Stimulated activated naive CD4-positive, alpha-beta T cell treated with Interleukin-2 at 50 U/mL for 16 hours (primary cell): ENCODE results near the gene DHDH.

Source experiments
- DNase-seq: peaks from one replicate; lab custom pipeline; 2025; lab: John Stamatoyannopoulos, UW

The DHDH gene

DNA sequence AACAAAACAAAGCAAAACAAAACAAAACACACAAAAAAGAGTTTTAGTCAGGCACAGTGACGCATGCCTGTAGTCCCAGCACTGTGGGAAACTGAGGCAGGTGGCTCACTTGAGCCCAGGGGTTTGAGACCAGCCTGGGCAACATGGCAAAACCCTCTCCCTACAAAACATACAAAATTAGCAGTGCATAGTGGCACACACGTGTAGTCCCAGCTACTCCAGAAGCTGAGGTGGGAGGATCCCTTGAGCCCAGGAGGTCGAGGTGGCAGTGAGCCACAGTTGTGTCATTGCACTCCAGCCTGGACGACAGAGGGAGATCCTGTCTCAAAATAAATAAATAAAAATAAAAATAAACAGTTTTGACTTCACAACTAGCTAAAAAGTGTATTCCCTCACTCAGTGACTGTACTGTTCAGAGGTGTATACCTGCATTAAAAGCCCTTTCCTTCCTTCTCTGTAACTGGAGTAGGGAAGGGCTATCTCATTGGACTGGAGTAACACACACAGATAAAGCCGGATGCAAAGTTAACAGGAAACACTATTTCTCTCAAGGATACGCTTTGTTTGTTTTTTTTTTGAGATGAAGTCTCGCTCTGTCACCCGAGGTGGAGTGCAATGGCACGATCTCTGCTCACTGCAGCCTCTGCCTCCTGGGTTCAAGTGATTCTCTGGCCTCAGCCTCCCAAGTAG is 17.5 kb downstream of the DHDH start:
- DNase-seq = no peak

DNA sequence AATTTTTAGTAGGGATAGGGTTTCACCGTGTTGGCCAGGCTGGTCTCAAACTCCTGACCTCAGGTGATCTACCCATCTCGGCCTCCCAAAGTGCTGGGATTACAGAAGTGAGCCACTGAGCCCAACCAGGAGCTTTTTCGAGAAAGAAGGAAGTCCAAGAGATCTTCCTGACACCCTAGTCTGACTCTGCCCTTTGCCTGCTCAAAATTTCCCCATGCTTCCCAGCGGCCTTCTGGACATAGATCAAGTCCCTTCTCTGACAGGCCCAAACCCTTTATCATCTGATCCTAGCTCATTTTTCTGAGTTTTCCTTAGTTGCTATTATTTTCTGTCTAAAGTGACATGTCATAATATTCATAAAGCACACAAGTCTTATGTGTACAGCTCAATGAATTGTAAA is 19.6 kb downstream of the DHDH start:
- no peak for DNase-seq

DNA sequence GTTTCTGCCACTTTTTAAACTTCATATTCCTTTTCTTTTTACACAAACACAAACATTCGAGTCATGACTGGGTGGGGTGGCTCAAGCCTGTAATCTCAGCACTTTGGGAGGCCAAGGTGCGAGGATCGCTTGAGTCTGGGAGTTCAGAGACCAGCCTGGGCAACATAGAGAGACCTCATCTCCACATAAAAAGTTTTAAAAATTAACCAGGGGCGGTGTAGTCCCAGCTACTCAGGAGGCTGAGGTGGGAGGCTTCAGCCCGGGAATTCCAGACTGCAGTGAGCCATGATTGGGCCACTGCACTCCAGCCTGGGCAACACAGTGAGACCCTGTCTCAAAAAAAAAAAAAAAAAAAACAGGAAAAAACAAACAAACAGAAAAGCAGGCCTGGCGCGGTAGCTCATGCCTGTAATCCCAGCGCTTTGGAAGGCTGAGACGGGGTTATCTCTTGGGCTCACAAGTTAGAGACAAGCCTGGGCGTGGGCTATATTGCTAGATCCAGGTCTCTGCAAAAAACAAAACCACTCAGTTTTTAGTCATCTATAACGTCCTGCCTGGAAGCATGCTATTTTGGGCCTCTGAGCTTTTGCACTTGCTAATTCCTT is 20.6 kb downstream of the DHDH start:
- DNase-seq = no peak

DNA sequence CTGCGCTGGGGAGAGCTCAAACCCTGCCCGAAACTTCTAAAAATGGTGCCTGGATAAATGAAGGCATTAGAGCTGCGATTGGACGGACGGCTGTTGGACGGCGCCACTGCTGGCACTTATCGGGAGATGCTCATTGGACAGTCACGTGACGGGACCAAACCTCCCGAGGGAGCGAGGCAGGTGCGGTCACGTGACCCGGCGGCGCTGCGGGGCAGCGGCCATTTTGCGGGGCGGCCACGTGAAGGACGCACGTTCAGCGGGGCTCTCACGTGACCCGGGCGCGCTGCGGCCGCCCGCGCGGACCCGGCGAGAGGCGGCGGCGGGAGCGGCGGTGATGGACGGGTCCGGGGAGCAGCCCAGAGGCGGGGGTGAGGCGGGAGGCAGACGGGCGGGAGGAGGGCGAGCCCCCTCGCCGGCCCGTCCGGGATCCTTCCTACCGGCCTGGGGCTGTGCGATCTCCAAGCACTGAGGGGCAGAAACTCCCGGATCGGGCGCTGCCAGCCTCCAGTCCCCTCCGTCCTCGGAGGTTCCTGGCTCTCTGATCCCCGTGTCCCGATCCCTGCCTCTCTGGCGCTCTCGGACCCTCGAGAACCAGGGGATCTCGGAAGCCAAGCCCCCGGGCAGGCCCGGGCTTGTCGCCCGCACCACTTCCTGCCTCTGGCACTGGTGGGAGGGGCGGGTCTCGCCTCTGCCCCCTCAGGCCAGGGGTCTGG is 21.3 kb downstream of the DHDH start, which contains the start of gene BAX:
BAX (plus strand) TSS at position 281 of the 713 bp plus-strand sequence; CDS start at position 335, 54 bp downstream.
- peak; percentile 88 for DNase-seq

DNA sequence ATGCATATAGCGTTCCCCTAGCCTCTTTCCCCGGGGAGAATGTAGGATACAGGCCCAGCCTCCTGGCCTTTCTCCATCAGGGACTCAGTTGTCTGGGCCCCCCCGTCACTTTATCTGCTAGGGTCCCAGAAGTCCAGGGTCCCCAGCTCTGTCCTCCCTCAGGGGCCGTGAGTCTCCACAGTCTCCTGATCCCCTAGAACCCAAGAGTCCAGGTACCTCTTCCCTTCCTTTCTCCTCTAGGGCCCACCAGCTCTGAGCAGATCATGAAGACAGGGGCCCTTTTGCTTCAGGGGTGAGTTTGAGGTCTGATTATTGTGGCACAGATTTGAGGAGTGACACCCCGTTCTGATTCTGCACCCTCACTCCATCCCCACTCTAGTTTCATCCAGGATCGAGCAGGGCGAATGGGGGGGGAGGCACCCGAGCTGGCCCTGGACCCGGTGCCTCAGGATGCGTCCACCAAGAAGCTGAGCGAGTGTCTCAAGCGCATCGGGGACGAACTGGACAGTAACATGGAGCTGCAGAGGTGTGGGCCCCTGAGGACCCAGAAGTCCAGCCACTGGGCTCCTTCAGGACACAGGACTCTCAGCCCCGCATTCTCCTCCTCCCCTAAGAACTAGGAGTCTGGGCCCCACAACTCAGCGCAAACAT is 21.9 kb downstream of the DHDH start:
- DNase-seq = no peak

DNA sequence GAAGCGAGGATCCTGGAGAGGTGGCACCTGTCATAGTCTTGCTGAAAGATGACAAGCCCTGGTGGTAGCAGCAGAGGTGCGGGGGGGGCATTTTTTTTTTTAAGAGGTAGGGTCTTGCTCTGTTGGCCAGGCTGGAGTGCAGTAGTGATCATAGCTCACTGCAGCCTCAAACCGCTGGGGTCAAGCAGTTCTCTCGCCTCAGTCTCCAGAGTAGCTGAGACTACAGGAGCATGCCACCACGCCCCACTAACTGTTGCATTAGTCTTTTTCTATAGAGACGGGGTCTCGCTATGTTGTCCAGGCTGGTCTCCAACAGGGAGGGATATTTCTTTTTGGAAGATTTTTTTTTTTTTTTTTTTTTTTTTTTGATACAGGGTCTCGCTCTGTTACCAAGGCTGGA is 24.5 kb downstream of the DHDH start:
- DNase-seq = no peak

DNA sequence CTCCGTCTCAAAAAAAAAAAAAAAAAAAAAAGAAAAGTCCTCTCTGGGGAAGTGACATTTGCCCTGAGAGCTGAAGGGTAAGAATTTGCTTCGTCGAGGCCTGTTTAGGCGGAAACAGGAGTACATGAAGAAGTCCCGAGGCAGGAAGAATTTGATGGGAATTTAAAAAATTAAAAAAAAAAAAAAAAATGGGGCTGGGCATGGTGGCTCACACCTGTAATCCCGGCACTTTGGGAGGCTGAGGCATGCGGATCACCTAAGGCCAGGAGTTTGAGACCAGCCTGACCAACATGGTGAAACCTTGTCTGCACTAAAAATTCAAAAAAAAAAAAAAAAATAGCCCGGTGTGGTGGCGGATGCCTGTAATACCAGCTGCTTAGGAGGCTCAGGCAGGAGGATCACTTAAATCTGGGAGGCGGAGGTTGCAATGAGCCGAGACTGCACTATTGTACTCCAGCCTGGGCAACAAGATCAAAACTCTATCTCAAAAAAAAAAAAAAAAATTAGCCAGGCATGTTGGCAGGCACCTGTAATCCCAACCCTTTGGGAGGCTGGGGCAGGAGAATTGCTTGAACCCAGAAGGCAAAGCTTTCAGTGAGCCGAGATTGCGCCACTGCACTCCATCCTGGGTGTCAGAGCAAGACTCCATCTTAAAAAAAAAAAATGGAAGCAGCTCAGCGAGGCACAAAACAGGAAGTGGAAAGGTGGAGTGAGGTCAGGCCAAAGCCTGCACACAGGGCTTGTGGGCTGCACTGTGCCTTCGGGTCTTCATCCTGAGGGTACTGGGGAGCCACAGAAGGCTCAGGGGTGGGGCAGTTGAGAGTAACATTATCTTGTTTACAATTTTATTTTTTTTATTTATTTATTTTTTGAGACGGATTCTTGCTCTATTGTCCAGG is 26.1 kb downstream of the DHDH start:
- no peak for DNase-seq

DNA sequence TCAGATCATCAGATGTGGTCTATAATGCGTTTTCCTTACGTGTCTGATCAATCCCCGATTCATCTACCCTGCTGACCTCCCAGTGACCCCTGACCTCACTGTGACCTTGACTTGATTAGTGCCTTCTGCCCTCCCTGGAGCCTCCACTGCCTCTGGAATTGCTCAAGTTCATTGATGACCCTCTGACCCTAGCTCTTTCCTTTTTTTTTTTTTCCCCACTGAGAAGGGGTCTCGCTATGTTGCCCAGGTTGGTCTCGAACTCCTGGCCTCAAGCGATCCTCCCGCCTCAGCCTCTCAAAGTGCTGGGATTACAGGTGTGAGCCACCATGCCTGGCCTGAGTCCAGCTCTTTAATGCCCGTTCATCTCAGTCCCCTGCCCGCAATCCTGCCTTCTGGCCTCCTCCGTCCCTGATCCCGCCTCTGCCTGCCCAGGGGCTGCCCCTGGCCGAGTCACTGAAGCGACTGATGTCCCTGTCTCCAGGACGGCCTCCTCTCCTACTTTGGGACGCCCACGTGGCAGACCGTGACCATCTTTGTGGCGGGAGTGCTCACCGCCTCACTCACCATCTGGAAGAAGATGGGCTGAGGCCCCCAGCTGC is 27.7 kb downstream of the DHDH start:
- no peak for DNase-seq

- no peak for DNase-seq
Observed at GRCh38 chr19:48961673-48962028, 28.2 kb downstream of the DHDH start.

GRCh38 chr19:48962029-48962848 is 28.7 kb downstream of the DHDH start:
- peak; percentile 53 for DNase-seq

DNA sequence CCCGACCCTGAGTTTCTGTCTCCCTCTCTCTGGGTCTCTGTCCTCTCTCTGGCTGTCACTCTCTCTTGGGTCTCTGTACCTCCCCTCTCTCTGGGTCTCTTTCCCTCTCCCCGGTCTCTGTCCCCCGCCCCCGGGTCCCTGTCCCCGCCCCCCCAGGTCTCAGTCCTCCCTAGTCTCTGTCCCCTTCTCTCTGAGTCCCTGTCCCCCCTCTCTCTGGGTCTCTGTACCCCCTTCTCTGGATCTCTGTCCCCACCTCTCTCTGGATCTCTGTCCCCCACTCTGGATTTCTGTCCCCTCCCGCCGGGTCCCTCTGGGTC is 29.3 kb downstream of the DHDH start:
- DNase-seq = no peak

GRCh38 chr19:48963371-48964204 is 30.1 kb downstream of the DHDH start:
- peak; percentile 51 for DNase-seq

GRCh38 chr19:48964205-48965039 is 30.9 kb downstream of the DHDH start:
- DNase-seq = no peak

- peak; percentile 89 for DNase-seq
Observed at GRCh38 chr19:48965040-48965805, 31.7 kb downstream of the DHDH start, which contains the start of gene FTL. FTL (plus strand) TSS chr19:48965309; CDS start chr19:48965508, 199 bp downstream.

DNA sequence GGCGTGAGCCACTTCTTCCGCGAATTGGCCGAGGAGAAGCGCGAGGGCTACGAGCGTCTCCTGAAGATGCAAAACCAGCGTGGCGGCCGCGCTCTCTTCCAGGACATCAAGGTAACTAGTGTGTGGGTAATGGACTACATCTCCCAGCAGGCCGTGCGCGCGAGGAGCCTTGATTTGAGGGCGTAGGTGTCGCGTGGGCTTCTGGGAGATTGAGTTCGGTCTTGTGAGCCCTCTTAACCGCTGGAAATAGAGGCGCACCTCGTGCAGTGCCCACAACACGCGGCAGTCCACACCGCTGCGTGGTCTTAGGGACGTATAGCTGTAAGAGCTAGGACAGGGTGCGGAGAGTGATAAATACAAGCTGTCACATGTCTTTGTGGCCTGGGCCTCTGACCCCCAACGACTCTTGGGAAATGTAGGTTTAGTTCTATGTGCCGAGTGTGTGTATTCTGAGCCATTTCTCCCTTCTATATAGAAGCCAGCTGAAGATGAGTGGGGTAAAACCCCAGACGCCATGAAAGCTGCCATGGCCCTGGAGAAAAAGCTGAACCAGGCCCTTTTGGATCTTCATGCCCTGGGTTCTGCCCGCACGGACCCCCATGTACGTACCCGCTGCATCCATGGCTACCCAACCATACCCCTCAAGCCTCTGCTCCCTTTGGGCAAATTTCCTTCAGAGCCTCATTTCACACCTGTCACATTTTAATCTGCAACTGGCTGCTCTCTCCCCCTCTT is 32.5 kb downstream of the DHDH start:
- DNase-seq = peak; percentile 90

GRCh38 chr19:48966541-48967345 is 33.2 kb downstream of the DHDH start:
- DNase-seq = no peak
